Germinal center (tissue), 1 donor: ENCODE data around the gene NUDT6.

ENCODE experiments used
- DNase-seq: peaks from one replicate; pipeline ENCODE4 v3.0.0; 2012; ENCODE audit warnings: mixed read lengths, low spot score

NUDT6 gene

DNA sequence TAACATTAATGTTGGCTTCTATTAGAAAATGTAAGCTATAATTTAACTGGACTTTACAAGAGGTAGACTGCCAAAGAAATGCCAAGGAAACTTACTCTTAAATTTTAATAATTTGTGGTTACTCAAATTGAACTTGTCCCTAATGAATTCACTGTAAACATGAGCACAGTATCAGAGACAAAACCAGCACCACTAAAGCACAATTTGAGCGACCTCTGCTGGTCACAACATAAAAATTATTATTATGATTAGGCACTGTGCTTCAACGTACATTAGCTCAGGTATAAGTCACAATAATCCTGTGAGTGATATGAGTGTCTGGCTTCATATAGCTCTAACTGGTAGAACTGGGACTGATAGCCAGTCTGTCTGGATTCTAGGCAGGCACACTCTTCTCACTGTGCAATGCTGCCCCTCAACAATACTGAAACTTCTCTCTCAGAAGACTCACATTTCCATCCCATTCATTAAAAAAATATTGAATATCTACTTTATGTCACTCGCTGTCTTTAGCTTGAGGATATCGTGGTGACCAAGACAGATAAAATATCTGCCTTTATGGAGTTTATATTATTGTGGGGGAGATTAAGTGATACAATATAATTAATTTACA is 8.0 kb downstream of the NUDT6 start:
- DNase-seq: peak; percentile 5

DNA sequence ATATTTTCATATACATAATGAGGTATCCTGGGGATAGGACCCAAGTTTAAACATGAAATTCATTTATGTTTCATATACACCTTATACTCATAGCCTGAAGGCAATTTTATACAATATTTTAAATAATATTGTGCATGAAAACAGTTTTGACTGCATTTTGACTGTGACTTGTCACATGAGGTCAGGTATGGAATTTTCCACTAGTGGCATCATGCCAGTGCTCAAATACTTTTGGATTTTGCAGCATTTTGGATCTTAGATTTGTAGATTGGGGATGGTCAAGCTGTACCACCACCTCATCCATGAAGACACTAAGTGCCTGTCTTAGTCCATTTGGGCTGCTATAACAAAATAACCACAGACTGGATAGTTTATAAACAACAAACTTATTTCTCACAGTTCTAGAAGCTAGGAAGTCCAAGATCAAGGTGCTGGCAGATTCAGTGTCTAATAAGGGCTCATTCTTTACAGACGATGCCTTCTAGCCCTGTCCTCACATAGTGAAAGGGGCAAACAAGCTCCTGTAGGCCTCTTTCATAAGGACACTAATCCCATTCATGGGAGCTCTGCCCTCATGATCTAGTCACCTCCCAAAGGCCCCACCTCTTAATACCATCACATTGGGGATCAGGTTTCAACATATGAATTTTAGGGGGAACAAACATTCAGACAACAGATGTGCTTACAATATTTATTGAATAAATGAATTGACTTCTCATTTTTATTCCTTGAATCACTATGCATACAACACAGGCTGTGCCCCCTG is 9.4 kb downstream of the NUDT6 start:
- no peak for DNase-seq

DNA sequence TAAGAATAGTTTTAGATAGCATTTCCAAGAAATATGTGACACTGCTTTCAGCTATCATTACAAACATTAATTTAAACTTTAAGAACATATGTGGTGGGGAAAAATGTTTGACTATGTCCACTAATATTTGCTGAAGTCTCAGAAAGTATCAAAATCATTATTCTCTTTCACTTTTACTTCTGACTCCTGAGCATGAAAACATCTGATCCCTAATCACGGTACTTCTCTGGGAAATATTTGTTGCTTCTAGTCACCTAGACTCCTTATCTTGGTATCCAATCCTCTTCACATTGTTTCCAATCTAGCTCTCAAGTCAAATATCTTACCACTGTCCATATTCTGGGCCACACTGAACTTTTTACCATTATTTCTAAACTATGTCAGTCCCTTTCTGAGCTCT is 10.8 kb downstream of the NUDT6 start:
- no peak for DNase-seq

DNA sequence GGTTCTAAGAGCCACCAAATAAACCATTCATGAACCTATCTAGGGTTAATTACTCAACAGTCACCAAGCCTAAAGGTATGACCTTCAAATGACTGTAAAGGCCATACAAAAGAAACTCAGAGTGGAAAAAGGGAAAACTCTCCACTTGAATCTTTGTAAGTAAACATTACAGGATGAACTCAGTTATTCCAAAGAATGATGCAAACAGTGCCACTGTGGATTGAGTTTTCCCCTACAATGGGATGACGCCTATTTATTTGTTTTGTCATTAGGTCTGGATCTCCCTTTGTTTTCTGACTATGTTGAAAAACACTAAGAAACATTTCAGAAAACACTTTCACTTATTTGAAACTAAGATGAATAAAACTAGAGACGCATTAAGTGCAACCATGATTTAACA is 12.7 kb downstream of the NUDT6 start:
- no peak for DNase-seq

DNA sequence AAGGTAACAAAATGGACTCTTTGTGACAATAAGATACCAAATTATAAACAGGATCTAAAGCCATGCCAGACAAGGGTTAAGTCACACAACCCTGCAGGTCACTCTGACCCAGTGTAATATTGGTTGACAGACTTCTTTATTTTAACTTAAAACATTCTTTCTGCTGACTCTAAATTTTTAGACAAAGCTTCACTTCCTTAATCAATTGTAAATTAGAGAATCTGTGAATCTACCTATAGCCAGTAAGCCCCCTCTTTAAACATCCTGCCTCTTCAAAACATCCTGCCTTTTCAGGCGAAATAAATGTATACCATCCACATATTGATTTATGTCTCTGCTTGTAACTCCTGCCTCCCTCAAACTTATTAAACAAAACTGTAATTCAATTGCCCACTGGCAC is 14.2 kb downstream of the NUDT6 start:
- DNase-seq: no peak

DNA sequence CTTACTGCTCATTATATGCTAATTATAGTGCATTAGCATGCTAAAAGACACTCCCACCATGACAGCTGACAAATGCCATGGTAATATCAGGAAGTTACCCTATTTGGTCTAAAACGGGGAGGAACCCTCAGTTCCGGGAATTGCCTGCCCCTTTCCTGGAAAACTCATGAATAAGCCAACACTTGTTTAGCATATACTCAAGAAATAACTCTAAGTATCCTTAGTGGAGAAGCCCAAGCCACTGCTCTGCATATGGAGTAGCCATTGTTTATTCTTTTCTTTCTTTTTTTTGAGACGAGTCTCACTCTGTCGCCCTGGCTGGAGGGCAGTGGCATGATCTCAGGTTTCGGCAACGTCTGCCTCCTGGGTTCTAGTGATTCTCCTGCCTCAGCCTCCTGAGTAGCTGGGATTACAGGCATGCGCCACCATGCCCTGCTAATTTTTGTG is 15.5 kb downstream of the NUDT6 start:
- DNase-seq: no peak

DNA sequence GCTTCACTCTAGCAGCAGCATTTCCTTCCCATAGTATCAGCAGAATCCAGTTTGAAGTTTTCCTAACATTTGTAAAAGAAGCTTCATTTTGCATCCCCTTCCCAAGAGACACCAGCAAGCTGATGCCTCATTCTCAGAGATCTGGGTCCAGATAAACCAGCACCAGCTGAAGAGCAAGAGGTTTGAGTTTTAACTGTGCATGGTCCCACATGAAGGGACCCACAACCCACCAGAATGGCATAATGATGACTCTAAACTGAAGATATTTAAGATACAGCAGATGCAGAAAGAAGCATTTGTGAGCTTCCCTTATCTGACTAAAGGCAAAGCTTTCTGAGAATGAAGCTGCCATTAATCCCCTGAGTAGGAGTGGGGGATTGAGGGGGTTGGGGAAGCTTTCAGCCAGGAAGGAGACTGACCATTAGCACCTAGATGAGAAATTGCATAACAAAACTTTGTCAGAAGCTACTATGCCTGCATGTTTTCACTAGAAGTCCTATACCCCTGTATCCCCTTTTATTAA is 18.6 kb downstream of the NUDT6 start:
- no peak for DNase-seq

DNA sequence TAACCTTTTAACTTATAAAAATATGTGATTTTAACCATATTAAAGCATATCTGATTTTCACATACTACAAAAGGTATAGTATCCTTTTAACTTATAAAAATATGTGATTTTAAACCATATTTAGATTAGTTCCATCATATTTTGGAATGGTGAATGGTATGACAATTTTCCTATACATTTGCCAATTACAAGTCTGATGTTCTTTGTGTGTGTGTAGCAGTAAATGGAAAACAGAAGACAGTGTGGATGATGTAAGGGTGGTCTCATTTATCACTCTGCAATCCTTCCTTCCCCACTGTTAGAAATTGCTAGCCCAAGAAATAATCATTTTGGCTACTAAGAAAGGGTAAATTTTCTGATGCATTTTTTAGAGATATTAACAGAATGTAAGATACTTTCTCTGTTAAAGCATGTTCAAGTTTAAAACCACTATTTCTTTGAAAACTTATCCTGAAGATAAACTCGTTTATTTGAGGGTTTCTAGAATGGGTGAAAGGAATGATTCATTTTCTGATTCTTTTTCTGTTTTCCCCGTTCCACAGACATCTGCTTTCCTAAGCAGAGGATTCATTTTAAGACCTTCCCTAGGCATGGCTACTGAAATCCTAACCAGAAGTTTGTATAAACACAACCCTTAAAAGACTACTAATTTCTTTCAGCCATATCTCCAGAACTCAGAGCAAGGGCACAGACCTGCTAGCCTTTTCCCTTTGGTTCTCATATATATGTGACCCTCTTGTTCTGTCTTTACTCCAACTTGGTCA is 21.0 kb downstream of the NUDT6 start:
- no peak for DNase-seq

DNA sequence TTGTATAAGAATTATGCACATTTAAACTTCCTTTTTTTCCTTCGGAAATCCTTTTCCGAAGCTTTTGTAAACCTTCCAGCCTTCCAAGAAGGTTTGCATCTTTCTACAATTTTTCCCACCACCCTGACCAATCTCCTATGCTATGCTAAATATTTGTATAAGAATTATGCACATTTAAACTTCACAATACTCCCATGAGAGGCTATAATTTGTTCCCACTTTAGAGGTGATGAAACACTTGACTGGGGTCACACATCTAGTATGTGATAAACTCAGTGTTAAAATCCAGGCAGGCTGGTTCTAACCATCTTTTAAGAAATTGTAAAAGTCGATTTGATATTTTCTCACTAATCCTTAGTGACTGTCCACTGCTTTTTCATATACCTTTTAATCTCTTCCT is 22.1 kb downstream of the NUDT6 start:
- DNase-seq: no peak

DNA sequence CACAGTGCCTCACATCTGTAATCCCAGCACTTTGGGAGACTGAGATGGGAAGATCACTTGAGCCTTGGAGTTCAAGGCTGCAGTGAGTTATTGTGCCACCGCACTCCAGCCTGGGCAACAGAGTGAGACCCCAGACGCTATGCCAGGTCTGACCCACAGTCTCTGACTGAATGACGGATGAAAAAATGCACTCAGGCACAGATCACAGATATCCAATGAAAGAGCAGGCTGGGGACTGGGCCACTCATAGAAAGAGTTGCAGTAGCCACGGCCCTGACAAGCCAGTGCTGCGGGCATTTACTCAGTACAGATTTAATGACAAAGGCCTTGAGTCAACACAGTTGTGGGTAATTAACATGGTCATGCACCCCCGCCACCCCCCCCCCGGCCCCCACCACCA is 22.7 kb downstream of the NUDT6 start:
- DNase-seq: no peak

DNA sequence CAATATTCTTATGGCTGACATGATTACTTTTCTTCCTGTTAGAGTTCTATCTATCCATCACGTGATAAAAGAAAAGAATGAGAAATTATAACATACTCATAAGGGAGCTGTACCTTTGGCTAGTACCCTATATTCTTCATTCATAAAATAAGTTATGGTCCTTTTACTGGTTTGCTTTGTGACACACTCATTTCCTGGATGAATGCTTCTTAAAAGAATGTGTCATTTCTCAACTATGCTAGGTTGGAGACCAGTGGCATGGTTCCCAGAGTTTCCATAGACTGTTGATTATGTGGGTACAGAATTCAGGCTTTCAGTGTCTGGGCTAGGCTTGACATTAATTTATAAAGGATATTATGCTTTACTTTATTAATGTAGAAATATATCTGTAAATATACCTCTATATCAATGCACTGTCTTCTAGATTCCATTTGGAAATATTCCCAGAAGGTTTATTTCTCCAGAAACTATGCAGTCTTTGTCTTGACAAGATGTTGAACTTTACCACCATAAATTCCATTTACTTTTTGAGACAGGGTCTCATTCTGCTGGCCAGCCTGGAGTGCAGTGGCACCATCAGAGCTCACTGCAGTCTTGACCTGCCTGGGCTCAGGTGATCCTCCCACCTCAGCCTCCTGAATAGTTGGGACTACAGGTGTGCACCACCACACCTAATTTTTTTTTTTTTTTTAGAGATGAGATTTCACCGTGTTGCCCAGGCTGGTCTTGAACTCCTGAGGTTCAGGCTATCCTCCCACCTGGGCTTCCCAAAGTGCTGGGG is 23.8 kb downstream of the NUDT6 start:
- DNase-seq: no peak

DNA sequence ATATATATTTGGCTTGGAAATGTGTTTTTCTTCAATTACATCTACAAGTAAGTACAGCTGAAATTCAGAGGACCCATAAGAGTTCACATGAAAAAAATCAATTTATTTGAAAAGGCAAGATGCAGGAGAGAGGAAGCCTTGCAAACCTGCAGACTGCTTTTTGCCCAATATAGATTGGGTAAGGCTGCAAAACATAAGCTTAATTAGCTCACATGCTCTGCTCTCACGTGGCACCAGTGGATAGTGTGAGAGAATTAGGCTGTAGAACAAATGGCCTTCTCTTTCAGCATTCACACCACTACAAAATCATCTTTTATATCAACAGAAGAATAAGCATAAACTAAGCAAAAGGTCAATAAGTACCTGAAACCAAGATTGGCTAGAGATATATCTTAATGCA is 26.1 kb downstream of the NUDT6 start:
- no peak for DNase-seq

DNA sequence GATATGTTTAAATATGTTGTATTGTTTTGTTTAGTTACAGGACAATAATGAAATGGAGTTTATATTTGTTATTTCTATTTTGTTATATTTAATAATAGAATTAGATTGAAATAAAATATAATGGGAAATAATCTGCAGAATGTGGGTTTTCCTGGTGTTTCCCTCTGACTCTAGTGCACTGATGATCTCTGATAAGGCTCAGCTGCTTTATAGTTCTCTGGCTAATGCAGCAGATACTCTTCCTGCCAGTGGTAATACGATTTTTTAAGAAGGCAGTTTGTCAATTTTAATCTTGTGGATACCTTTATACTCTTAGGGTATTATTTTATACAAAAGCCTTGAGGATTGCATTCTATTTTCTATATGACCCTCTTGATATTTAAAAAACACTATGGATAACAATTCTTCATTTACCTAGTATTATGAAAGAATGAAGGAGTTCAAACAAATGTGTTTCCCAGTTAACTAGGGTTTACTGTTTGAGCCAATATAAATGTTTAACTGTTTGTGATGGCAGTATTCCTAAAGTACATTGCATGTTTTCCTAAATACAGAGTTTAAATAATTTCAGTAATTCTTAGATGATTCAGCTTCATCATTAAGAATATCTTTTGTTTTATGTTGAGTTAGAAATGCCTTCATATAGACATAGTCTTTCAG is 26.9 kb downstream of the NUDT6 start:
- DNase-seq: no peak

DNA sequence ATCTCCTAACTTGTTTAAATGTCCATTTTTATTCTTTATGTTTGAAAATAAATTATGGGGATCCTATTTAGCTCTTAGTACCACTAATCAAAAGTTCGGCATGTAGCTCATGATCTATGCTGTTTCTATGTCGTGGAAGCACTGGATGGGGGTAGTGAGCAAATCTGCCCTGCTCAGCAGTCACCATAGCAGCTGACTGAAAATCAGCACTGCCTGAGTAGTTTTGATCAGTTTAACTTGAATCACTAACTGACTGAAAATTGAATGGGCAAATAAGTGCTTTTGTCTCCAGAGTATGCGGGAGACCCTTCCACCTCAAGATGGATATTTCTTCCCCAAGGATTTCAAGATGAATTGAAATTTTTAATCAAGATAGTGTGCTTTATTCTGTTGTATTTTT is 27.6 kb downstream of the NUDT6 start:
- no peak for DNase-seq

DNA sequence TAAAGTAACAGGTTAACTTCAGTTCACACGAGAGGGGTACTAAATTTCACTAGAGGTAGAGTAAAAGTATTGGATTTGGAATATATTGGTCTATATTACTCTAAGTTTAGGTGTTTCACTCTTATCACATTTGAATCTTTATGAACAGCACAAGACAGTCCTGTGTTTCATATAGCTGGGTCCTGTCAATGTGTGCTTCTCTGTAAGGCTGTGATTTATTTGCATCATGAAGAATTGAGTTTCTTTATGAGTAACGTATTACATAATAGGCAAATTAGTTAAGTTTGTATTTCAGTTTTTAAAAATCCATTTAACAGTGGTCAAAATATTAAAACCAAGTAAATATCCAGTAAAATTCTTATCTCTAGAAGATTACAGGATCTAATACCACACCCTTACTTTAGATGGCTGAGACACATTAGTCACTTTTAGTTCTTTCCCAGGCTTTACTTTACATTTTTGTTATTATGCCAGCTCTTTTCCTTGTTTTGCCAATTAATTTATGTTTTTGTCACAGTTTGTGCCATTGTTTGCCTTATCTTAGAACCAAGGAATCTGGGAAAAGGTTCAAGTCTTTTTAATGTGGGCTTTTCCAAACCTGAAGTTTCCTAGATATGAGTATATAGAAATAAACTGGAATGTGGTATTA is 32.1 kb downstream of the NUDT6 start:
- DNase-seq: no peak

DNA sequence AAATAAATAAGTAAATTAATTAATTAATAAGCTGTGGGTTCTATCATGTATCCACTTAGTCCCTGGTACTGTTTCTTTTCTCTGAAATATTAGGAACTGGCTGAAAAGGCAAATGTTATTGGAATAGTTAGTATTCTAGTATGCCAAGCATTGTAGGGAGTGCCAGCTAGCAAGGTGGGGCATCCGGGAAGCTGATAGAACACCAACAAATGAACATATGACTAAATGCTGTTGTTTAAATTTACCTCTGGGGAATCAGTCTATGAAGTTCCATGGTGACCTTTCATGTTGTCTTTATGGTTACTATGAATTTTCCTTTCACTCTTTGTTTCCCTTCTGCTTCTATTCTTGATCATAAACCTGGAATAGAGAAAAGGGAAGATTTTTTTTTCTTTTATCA is 32.7 kb downstream of the NUDT6 start:
- DNase-seq: no peak

DNA sequence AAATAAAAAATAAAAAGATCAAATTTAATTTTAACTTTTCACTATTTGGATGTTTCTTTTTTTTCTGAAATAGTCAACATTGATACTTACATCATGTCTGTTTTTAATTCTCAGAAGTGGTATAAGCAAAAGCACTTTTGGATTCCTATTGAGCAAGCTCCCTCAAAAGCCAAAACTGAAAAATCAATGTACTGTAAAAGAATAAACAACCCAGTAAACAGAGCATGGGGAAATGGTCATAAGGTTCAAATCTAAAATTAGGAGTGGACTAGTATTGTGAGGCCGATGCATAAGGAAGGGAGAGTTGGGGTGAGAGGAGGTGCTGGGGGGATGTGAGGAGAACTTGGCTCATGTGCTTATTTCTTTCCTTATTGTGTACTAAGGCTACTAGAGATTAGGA is 37.9 kb downstream of the NUDT6 start:
- no peak for DNase-seq

DNA sequence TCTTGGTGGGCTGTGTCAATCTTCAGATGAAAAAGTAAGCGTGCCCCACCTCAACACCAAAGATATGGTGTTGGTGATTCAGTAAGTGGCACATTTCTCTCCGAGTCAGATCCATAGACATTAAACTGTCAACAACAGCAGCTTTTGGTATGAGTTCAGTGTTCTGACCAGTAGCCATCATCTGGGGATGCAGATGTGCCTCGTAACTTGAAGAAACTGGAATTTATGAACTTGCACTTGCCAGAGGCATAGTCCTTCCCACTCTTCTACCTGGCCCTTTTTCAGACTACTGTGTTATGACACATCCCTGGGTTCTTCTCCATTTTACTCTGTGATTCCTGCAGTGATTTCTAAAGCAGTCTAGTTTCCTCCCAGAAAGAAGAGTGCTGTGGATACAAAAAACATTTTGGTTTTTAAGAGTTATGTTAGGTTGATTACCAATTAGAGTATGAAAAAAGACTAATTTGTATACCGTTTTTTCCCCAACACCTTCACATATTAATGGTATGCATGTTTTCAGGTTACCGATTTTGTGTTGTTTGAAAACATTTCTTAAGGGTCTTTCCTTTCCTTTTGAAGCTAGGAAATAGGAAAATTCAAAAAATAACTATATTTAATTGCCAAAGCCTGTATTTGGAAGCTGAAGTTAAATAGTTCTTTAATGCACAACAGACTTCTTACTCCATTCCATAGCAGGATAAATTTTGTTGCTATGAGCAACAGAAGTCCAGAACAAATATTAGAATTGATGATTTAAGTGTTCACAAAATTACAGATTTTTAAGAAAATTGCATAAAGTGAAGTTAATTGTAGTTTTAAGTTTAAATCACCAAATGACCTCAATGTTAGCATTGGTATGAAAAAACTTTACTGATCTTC is 39.3 kb downstream of the NUDT6 start:
- DNase-seq: no peak

DNA sequence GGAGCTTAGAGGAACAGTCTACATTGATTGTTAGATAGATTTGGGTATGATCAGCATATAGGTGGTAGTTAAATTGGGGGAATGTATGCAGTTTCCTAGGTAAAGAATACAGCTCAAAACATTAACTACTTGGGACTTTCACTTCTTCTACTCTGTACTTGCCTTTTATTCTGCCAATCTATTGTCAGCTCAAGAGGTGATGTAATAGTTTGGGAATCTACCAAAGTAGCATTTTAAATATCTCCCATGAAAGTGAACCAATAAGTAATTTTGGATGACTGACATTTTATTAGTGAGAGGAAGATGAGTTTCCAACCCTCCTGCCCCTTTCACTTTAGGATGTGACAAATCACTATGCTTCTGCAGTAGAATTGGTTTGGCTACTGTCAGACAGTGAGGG is 43.4 kb downstream of the NUDT6 start:
- DNase-seq: no peak

DNA sequence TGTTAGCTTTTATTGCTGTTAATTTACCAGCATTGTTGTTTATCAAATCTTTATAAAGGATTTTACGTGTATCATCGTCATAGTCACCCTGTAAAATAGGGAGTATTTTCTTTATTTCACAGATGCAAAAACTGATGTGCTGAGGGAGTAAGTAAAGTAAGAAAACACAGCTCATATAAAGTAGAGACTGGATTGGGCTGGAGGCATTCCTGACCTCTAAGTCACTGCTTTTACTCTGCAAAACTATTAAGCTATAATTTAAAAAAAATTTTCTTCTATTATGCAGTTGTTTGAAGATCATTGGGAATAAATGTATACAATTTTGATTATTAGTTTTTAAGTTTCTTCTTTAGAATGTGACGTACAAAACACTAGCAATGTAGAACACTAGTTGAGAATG is 45.9 kb downstream of the NUDT6 start:
- no peak for DNase-seq
